Measurements from ENCODE around the gene SLC38A7. TPM values are rescaled to one million over a fixed set of nuclear protein-coding genes. Genes with fewer than 3 reads are reported as not detected.

SLC38A7 gene
- total RNA-seq, 1 experiment from 2014 or later = 26.6 TPM

DNA sequence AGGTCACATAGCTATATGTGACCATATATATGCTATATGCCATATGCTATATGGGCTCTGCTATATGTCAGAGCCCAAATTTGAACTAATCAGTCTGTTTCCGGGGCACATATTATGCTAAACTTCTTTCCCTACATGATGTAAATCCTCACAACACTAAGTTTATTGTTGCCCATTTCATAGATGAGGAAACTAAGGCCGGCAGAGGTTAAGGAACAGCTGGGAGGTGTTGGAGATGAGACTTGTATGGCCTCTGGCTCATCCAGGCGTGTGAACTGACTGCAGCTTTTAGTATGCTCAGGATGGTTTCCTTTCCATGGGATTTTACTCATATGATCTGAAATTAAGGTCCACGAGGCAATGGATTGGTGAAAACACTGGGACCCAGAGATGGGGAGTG lies 37.5 kb downstream of the SLC38A7 start:
- H4K5ac ChIP-seq (ENCODE audit: insufficient read length, low read depth, low read length) = no peak overlapping the region
- no peak overlapping the region for H2BK12ac ChIP-seq (ENCODE audit: insufficient read length, low read depth, low read length)
- H2BK120ac ChIP-seq (ENCODE audit: low read depth, low read length, poor library complexity, severe bottlenecking) = no peak overlapping the region
- Mint-ChIP-seq H3K36me3 (ENCODE audit: insufficient read depth in 1 of 3, low read depth in 3 of 3) (no peaks in the 10 kb centered on the region), H3K27ac (no peak overlapping the region), H3K4me3 (no peak overlapping the region), H3K4me1 (peaks cover 0 to 5% of the 10 kb centered on the region in 2 experiments; a peak in 1 of 4 replicates), H3K9me3 (no peaks in the 10 kb centered on the region), H3K27me3 (ENCODE audit: low read depth) (no peaks in the 10 kb centered on the region)
- TF ChIP-seq, protein P1, sequence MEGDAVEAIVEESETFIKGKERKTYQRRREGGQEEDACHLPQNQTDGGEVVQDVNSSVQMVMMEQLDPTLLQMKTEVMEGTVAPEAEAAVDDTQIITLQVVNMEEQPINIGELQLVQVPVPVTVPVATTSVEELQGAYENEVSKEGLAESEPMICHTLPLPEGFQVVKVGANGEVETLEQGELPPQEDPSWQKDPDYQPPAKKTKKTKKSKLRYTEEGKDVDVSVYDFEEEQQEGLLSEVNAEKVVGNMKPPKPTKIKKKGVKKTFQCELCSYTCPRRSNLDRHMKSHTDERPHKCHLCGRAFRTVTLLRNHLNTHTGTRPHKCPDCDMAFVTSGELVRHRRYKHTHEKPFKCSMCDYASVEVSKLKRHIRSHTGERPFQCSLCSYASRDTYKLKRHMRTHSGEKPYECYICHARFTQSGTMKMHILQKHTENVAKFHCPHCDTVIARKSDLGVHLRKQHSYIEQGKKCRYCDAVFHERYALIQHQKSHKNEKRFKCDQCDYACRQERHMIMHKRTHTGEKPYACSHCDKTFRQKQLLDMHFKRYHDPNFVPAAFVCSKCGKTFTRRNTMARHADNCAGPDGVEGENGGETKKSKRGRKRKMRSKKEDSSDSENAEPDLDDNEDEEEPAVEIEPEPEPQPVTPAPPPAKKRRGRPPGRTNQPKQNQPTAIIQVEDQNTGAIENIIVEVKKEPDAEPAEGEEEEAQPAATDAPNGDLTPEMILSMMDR (conservative IDR thresholded peaks at IDR 0.05) = no peak
- peaks cover 2% of the 10 kb centered on the region for H3K23me2 ChIP-seq (ENCODE audit: insufficient read length, low read depth, low read length, poor library complexity, severe bottlenecking)
- no peak overlapping the region for H3T11ph ChIP-seq (ENCODE audit: low read length)
- no peak for DNase-seq
- H4K91ac ChIP-seq (ENCODE audit: insufficient read length, low read depth, low read length) = no peak overlapping the region
- no peak overlapping the region for H2AK5ac ChIP-seq (ENCODE audit: insufficient read length, low read length)
- no peak overlapping the region for H2BK20ac ChIP-seq (ENCODE audit: low read depth, low read length, poor library complexity, severe bottlenecking)
- H3K79me2 ChIP-seq (ENCODE audit: insufficient read depth, low read length) = no peaks in the 10 kb centered on the region
- no peaks in the 10 kb centered on the region for H3K9me3 ChIP-seq (ENCODE audit: control insufficient read depth, low read depth, low read length)
- no peak overlapping the region for H3K4ac ChIP-seq (ENCODE audit: low read depth, low read length)
- no peaks in the 10 kb centered on the region for H3K79me1 ChIP-seq (ENCODE audit: insufficient read depth, low read depth, low read length, poor library complexity, severe bottlenecking)
- no peaks in the 10 kb centered on the region for H3K4me1 ChIP-seq (ENCODE audit: insufficient read depth, low read length)
- H4K8ac ChIP-seq (replicated peaks; ENCODE audit: insufficient read length, low read depth, low read length) = no peak overlapping the region
- no peak overlapping the region for H3K27ac ChIP-seq (ENCODE audit: insufficient read length, low read depth, low read length)
- WGBS (ENCODE audit: extremely low coverage, insufficient read length, low lambda C conversion rate) = no CpG with 5 or more reads among the region's 4 CpGs
- no peak overlapping the region for H3K23ac ChIP-seq (ENCODE audit: insufficient read length, low read depth, low read length)
- H2AFZ ChIP-seq (ENCODE audit: low read length) = no peak overlapping the region
- no peak overlapping the region for H2BK15ac ChIP-seq (ENCODE audit: low read depth, low read length)
- no peak overlapping the region for H3K9ac ChIP-seq (ENCODE audit: extremely low read depth, insufficient read length, low read length)
- no peak overlapping the region for H3K4me2 ChIP-seq (ENCODE audit: insufficient read depth, insufficient read length, low read length)
- H3K18ac ChIP-seq (ENCODE audit: insufficient read length, low read depth, low read length) = no peak overlapping the region
- no peaks in the 10 kb centered on the region for H4K20me1 ChIP-seq (ENCODE audit: control insufficient read depth, insufficient read depth, insufficient read length)
- no peak overlapping the region for H2BK5ac ChIP-seq (ENCODE audit: insufficient read length, low read length)
- no peak overlapping the region for H3K56ac ChIP-seq (ENCODE audit: insufficient read length, low read depth, low read length)
- no peak overlapping the region for H3K14ac ChIP-seq (ENCODE audit: insufficient read depth, low read length)
- no peaks in the 10 kb centered on the region for H3K27me3 ChIP-seq (ENCODE audit: insufficient read depth, low read length)
